Measurements from ENCODE around the gene PLCG1. TPM values are rescaled to one million over a fixed set of nuclear protein-coding genes. Genes with fewer than 3 reads are reported as not detected.

Gene PLCG1
- total RNA-seq, 4 donors from 2014 or later, result 30.4 to 84.7 (median 47.8) TPM

- intact Hi-C loops (cut with DNase I), result no loop called here
- no peak for TF ChIP-seq POLR2A (IDR thresholded peaks at IDR 0.05)
- no peak for TF ChIP-seq CTCF (IDR thresholded peaks at IDR 0.05)
- H3K4me3 ChIP-seq, result peak overlapping the region in 2 of 4 donors; percentile 93 to 98
Measured at GRCh38 chr20:41140226-41141133, 3.1 kb downstream of the PLCG1 start.

GRCh38 chr20:41141153-41141815 lies 3.9 kb downstream of the PLCG1 start:
- intact Hi-C loops (cut with DNase I), result no loop called here
- 58 to 84% methylated on average over 6 to 7 of the region's 8 CpGs for WGBS, 2 donors
- no peaks in the 10 kb centered on the region for H3K27me3 ChIP-seq
- DNase-seq, result no peak
- H3K4me3 ChIP-seq, result peak overlapping the region in 2 of 4 donors; percentile 10 to 24
- H3K27ac ChIP-seq, result peak overlapping the region; percentile 41 to 98 (median 94)
- H3K36me3 ChIP-seq, result peaks cover 0 to 8% (median 0%) of the 10 kb centered on the region in 3 donors
- no peaks in the 10 kb centered on the region for H3K9me3 ChIP-seq
- H3K4me1 ChIP-seq, result peaks cover 40 to 90% (median 58%) of the 10 kb centered on the region in 3 donors
- TF ChIP-seq POLR2A (IDR thresholded peaks at IDR 0.05), result peak in 1 of 4 donors; percentile 14
- TF ChIP-seq CTCF (IDR thresholded peaks at IDR 0.05), result no peak

More at GRCh38 chr20:41140226-41141133, 3.1 kb downstream of the PLCG1 start:
- H3K36me3 ChIP-seq, result peaks cover 0 to 8% (median 0%) of the 10 kb centered on the region in 3 donors
- no peak for DNase-seq
- H3K27me3 ChIP-seq, result no peaks in the 10 kb centered on the region
- H3K27ac ChIP-seq, result peak overlapping the region; percentile 41 to 98 (median 94)
- no peaks in the 10 kb centered on the region for H3K9me3 ChIP-seq
- WGBS, 2 donors, result 61 to 71% methylated on average over 6 to 10 of the region's 10 CpGs
- H3K4me1 ChIP-seq, result peaks cover 38 to 90% (median 55%) of the 10 kb centered on the region in 3 donors

DNA sequence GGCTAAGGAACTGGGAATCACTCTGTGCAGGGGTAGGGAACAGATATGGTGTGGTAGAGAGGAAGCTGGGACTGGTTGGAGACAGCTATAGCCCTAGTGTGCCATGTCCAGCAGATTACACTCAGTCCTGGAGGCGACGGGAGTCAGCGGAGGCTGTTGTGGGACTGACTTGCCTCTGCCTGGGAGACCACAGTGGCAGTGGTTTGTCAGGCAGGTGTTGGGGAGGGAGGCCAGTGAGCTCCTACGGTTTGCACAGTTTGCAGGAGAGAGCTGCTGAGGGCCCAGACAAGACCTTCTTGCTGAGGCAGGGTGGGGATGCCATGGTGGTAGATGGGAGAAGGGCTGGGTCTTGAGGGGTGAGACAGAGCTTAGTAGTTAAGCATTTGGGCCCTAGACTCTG lies 4.9 kb downstream of the PLCG1 start:
- WGBS, 2 donors, result 71 to 87% methylated on average over 3 to 4 of the region's 4 CpGs
- H3K9me3 ChIP-seq, result no peaks in the 10 kb centered on the region
- H3K4me3 ChIP-seq, result peak overlapping the region in 1 of 4 donors; percentile 8
- no peaks in the 10 kb centered on the region for H3K27me3 ChIP-seq
- peaks cover 0 to 8% (median 0%) of the 10 kb centered on the region in 3 donors for H3K36me3 ChIP-seq
- no peak for DNase-seq
- TF ChIP-seq POLR2A (IDR thresholded peaks at IDR 0.05) (no peak), CTCF (IDR thresholded peaks at IDR 0.05) (no peak)
- intact Hi-C loops (cut with DNase I), result no loop called here
- H3K4me1 ChIP-seq, result peaks cover 38 to 96% (median 65%) of the 10 kb centered on the region in 3 donors
- peak overlapping the region; percentile 10 to 98 (median 94) for H3K27ac ChIP-seq

DNA sequence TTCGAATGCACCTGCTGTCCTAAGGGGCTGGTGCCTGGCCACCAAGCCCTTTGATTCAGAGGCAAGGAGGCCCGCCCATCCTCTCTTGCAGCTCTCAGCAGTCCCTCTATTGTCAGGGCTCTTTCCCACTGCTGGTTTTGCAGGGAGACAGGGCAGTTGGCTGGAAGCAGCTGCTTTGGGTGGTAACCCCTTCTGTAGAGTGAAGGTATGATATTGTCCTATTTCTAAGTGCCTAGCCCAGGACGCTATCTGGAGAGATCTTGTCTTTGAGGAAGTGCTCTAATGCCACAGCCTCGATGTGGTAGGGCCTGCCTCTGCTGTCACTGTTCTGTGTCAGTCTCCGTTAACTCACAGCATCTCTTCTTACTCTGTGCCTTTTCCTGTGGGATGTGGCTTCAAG lies 5.6 kb downstream of the PLCG1 start:
- H3K9me3 ChIP-seq, result no peaks in the 10 kb centered on the region
- TF ChIP-seq POLR2A (IDR thresholded peaks at IDR 0.05) (no peak), CTCF (IDR thresholded peaks at IDR 0.05) (no peak)
- peaks cover 42 to 100% (median 72%) of the 10 kb centered on the region in 3 donors for H3K4me1 ChIP-seq
- no peak for DNase-seq
- peak overlapping the region; percentile 2 to 98 (median 94) for H3K27ac ChIP-seq
- H3K27me3 ChIP-seq, result no peaks in the 10 kb centered on the region
- peaks cover 0 to 8% (median 0%) of the 10 kb centered on the region in 3 donors for H3K36me3 ChIP-seq
- 50 to 52% methylated on average over 5 of the region's 5 CpGs for WGBS, 2 donors
- intact Hi-C loops (cut with DNase I), result no loop called here
- H3K4me3 ChIP-seq, result no peak overlapping the region
